Measurements from ENCODE around the gene SHANK1.

The SHANK1 gene

DNA sequence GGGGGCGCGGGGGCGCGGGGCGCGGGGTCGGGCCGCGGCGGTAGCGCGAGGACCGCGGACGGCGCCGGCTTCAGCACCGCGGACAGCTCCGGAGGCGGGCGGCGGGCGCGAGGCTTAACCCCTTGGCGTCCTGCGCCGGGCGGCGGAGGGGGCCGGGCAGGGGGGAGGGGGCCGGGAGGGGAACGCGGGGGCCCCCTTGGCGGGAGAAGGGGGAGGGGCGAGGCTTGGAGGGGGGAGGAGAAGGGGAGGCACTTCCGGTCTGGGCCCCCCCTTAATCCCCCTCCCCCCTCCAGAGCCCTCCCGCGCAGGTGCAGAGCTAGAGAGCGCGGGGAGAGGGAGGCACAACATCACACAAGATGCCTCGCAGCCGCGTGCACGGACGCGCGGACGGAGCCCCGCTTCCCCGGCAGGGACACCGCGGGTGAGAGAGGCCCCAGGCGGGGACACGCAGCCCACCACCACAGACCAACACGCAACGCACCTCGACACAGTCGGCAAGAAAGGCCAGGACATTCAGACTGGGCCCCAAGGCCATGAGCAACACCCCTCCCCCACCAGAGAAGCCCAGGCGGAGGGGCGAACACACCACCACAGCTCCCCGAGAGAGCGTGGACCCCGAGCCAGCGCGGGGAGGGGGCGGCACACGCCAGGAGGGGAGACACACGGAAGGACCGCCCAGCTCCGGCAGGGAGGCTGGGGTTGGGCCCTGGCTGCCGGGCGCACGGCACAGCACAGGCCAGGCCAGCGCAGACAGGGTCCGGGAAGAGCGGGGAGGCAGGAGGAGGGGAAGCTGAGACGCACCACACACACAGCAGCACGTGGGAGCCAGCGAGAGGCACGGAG, 24.1 kb downstream of the SHANK1 start:
- H3K4me3 ChIP-seq (ENCODE audit: low read depth, low read length) = no peak overlapping the region
- in situ Hi-C loops (cut with HindIII; ENCODE audit: low sequenced_read_pairs) = no loop called here
- TF ChIP-seq, protein P1, sequence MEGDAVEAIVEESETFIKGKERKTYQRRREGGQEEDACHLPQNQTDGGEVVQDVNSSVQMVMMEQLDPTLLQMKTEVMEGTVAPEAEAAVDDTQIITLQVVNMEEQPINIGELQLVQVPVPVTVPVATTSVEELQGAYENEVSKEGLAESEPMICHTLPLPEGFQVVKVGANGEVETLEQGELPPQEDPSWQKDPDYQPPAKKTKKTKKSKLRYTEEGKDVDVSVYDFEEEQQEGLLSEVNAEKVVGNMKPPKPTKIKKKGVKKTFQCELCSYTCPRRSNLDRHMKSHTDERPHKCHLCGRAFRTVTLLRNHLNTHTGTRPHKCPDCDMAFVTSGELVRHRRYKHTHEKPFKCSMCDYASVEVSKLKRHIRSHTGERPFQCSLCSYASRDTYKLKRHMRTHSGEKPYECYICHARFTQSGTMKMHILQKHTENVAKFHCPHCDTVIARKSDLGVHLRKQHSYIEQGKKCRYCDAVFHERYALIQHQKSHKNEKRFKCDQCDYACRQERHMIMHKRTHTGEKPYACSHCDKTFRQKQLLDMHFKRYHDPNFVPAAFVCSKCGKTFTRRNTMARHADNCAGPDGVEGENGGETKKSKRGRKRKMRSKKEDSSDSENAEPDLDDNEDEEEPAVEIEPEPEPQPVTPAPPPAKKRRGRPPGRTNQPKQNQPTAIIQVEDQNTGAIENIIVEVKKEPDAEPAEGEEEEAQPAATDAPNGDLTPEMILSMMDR (IDR thresholded peaks at IDR 0.05; ENCODE audit: low read depth, low read length) = no peak
- no peak for DNase-seq (ENCODE audit: low read depth, low spot score)

DNA sequence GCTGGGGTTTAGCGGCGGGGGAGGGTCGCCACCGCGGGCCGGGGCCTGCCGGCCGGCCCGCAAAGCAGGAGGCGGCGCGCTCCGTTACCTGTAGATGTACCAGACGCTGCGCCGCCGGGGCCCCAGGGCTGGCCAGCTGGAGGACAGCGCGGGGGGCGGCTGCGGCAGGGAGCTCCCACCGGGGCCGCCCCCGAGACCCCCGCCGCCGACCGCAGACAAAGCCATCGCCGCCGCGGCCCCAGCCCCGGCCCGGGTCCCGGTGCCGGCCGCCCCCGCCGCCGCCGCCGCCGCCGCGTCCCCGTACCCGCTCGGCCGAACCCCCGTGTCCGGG, 24.8 kb downstream of the SHANK1 start:
- TF ChIP-seq, protein P1 (IDR thresholded peaks at IDR 0.05; ENCODE audit: low read depth, low read length) = no peak
- no peak for DNase-seq (ENCODE audit: low read depth, low spot score)
- H3K4me3 ChIP-seq (ENCODE audit: low read depth, low read length) = no peak overlapping the region
- in situ Hi-C loops (cut with HindIII; ENCODE audit: low sequenced_read_pairs) = no loop called here

DNA sequence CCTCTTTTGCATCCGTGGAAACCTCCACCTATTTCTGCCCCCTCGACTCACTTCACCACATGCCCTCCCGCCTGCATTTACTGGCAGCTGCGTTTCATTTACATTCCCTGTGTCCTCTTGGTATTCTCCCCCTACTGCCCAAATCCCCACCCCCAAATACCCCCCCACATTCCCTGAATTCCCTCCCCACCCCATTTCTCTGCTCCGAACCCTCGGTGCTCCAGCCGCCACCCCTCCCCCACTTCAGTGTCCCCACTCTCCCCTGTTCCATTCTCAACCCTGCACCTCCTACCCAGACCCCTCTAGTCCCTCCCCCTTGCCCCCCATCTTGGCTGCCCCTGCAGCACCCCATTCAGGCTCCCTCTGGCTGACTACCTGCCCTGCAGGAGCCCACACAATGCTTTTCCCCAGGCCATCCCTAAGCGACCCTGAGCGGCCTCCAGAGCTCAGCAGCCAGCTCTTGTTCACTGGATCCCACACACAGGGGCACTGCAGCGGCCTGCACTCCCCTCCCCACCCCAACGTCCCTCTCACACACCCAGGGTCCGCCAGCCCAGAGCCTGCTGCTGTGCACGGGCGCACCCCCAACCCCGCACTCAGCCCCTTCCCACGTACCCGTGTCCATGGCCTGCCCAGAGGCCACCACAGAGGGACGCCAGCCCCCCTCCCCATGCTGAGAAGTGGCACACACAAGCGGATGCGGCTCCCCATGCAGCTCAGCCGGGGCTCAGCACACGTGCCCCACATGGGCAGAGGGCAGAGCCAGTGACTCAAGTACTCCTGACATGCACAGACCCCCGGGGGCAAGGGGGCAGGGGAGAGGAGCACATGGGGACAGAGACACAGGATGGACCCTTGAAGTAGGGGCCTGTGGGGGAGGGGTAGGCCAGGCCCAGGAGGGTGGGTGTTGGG, 26.3 kb downstream of the SHANK1 start:
- TF ChIP-seq, protein P1 (IDR thresholded peaks at IDR 0.05; ENCODE audit: low read depth, low read length) = no peak
- in situ Hi-C loops (cut with HindIII; ENCODE audit: low sequenced_read_pairs) = no loop called here
- no peak overlapping the region for H3K4me3 ChIP-seq (ENCODE audit: low read depth, low read length)
- DNase-seq (ENCODE audit: low read depth, low spot score) = no peak

DNA sequence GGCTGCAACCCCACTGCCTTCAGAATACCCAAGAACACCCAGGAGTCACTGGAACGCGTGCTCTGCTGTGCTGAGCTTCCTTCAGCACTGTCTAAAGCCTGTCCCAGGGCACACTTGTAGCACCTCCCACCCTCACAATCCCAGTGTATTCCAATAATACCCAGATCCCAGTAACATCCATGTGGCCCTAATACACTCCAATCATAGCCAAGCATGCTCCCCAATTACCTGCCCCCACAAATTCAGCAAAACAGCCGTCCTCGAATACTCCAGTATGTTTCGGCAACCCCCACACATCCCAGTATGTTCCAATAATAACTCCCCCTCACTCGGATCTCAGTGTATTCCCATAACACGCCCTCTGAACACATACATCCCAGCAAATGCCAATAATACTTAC, 29.2 kb downstream of the SHANK1 start:
- in situ Hi-C loops (cut with HindIII; ENCODE audit: low sequenced_read_pairs) = no loop called here
- TF ChIP-seq, protein P1 (IDR thresholded peaks at IDR 0.05; ENCODE audit: low read depth, low read length) = no peak
- H3K4me3 ChIP-seq (ENCODE audit: low read depth, low read length) = no peak overlapping the region

DNA sequence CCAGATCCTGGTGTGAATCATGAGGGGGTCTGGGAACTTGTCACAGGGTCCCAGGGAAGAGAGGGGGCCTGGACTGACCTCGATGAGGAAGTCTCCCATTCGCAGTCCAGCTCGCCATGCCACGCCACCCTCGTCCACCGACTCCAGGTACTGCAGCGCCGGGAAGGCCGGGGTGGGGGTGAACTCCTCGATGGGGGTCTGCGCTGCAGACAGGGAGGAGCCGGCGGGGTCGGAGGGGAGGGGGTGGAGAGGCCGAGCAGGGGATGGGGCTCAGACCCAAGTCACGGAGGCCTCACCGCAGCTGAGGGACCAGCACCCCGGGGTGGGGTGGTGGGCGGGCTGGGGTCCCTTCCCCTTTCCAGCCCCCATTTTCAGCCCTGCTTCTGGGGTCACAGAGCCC, 30.8 kb downstream of the SHANK1 start:
- no peak for DNase-seq (ENCODE audit: low read depth, low spot score)
- TF ChIP-seq, protein P1 (IDR thresholded peaks at IDR 0.05; ENCODE audit: low read depth, low read length) = no peak
- no peak overlapping the region for H3K4me3 ChIP-seq (ENCODE audit: low read depth, low read length)
- in situ Hi-C loops (cut with HindIII; ENCODE audit: low sequenced_read_pairs) = no loop called here

More for the DNA sequence above, 29.2 kb downstream of the SHANK1 start:
- no peak for DNase-seq (ENCODE audit: low read depth, low spot score)

DNA sequence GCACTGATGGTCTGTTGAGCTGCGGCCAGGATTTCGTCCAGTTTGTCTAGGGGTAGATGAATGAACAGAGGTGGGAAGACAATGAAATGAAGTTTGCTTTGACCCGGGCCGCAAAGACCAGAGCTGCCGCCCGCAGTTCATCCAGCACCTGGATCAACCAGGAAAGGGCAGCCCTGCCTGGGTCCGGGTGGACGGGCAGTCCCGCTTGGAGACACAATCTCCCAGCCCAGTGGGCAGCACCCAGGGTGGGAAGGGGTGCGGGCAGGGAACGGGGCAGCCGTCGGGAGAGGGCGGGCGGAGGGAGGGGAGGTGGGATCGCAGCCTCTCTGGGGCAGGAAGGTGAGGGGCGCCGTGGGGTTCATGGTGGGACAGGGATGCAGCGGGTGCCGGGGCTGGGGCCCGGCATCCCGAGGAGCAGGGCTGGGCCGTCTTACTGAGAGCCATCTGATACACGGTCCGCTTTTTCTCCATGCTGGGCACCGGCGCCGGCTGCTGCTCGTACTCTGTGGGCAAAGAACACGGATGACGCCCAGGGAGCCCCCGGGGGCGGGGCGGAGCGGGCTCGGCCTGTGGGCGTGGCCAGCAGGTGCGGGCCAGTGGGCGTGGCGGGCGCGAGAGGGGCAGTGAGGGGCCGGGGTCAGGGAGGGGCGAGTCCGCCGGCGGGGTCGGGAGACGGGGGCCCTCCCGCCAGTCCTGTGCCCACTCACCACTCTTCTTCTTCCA, 33.1 kb downstream of the SHANK1 start:
- H3K4me3 ChIP-seq (ENCODE audit: low read depth, low read length) = no peak overlapping the region
- TF ChIP-seq, protein P1 (IDR thresholded peaks at IDR 0.05; ENCODE audit: low read depth, low read length) = no peak
- in situ Hi-C loops (cut with HindIII; ENCODE audit: low sequenced_read_pairs) = no loop called here
- DNase-seq (ENCODE audit: low read depth, low spot score) = no peak
